Endometrial microvascular endothelial cells (primary cell): ENCODE measurements around the gene MLLT3. TPM values are rescaled to one million over a fixed set of nuclear protein-coding genes. Genes with fewer than 3 reads are reported as not detected.

Experiments
- in situ Hi-C: cut with HindIII; loops from 2 replicates; pipeline ENCODE4 v1.10.0; 2017; ENCODE audit warnings: low sequenced_read_pairs, low pct_unique_long_range_greater_than_20kb; ENCODE audit errors: inconsistent ontology term
- total RNA-seq: library from RNA; depleted of rRNA; stranded (reverse); fragments of >200 nt; gene quantifications from one replicate; pipeline ENCODE4 v1.2.3, GENCODE V29; 2015; ENCODE audit errors: inconsistent ontology term

The MLLT3 gene
- total RNA-seq, 1 donor from 2014 or later = 4.6 TPM

DNA sequence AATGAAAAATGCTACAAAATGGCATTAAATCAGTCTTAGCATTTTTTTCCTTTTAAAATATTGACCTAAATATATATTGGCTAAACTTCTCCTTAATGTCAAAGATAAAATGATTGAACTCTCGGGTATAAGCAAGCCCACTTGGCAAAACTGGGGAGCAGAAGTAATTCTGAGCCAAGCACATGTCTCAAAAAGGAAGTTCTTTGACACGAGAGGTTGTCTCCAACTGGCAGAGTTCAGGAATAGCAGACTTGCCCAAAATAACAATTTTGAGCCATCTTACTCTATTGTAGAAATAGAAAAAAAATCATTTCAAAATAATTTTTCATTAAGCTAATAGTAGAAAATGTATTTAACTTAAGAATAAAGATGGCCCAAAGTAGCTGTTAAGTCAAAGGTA is 10.4 kb upstream of the MLLT3 start:
- in situ Hi-C loops = no loop called here

DNA sequence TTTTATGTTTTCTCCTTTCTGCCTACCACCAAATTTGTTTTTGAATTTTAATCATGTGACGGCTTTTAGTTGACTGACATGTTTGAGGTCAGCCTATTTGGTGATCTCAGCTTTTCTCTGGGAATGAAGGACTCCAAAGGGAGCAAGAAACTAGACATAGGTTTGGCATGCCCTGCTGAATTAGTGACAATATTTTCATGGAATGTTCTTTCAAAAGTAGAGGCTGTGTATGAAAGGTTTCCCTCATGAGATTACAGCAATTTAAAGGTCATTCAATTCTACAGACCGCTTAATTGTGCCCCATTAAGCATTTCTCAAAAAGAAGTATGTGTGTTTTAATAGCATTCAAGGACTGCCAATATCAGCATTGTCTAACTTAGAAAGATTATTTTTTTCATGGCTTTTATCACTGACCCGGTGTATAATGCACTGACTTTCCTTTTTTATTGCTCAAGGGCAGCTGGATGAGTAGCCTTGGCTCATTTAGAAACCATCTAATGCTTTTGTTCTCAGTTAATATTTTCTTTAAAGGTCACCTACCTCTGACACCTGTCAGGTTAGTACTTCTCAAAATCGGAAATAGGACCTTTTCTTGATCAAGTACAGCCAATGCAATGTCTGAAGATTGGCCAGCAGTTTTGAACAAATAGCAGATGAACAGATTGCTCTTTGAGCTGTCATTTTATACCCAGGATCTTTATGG is 8.1 kb upstream of the MLLT3 start:
- in situ Hi-C loops = no loop called here

- in situ Hi-C loops = no loop called here
These were observed 2.7 kb upstream of the MLLT3 start for GRCh38 chr9:20625003-20625349.

DNA sequence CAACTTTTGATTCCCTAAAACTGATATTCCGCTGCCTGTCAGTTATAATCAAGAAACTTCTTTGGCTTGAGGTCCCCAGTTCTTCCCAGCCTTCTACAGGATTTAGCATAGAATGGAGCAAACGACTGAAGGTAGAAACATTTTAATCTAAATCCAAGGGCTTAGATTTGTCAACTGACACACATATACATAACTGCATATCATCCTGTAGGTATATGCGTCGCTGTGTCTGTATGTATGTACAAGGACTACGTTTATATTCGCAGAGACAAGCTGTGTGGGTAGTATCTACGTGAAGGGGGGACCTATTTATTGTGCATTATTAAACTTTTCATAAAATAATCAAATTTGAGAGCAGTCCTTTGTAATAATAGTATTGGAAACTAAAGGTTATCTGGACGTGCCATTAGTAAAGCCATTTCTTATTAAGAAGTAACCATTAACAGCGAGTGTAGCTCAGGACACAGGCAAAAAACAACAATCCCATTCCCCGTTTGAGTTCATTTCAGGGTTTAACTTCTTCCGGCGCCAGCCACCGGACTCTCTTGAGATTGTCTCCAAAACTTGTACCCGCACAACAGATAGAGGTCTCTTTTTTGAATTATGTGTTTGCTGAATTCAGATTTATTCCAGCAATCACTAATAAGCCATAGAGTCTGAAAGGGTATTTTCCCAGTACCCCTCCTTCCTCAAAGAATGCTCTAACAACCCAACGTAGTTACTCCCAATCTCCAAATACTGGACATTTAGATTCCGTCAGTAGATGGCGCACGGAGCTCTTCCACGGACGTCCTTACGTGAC is 2.1 kb upstream of the MLLT3 start:
- in situ Hi-C loops = loop anchor here (25.0 kb wide), 2 partner anchors 262 to 313 kb away; no protein-coding TSS in a partner anchor

DNA sequence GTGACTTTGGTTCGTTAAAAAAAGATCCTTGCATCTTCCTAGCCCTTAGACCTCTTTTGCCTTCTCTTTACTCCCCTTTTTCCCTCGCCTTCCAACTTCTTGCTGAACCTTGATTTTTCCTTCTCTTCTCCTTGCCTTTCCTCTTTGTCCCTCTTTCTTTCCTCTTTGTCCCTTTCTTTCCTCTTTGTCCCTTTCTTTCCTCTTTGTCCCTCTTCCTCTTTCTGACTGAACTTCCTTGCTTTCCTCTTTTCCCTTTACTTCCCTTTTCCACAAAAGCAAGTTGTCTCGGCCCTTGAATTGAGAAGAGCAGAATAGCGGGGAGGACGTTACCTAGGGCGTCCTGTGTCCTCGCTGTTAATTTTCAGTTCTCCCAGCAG is 1.4 kb upstream of the MLLT3 start:
- in situ Hi-C loops = loop anchor here (25.0 kb wide), 2 partner anchors 261 to 314 kb away; no protein-coding TSS in a partner anchor

DNA sequence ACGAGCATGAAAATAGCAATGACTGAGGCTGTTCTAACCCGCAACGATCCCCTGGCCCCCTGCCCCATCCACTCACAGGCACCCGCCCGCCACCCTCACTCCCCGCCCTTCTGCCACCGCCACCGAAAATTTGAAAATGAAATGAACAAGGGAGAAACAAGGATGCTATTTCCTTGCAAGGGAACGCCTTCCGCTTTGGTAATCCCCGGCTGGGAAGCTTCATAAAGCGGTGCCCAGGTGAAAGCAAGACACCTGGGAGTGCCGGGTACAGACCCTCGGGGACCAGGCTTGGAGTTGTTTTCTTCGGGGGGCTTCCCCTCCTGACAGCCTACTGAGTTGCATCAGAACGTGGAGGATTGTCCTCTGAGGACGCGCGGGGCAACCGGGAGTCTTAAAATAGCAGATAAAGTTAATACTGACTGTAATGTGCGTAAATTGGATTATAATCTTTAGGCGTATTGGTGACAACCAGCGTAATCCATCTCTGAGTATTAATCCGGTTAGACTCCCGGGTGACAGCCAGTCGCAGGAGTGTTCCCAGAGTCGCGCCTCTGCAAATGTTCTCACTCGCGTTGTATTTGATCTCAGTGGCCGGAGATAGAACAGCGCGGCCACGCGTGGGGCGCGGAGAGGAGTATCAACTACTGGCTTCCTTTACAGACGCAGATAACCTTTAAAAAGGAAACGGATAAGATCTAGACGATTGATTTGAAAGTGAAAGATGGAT is 885 bp upstream of the MLLT3 start:
- in situ Hi-C loops = loop anchor here (25.0 kb wide), 2 partner anchors 261 to 314 kb away; no protein-coding TSS in a partner anchor

DNA sequence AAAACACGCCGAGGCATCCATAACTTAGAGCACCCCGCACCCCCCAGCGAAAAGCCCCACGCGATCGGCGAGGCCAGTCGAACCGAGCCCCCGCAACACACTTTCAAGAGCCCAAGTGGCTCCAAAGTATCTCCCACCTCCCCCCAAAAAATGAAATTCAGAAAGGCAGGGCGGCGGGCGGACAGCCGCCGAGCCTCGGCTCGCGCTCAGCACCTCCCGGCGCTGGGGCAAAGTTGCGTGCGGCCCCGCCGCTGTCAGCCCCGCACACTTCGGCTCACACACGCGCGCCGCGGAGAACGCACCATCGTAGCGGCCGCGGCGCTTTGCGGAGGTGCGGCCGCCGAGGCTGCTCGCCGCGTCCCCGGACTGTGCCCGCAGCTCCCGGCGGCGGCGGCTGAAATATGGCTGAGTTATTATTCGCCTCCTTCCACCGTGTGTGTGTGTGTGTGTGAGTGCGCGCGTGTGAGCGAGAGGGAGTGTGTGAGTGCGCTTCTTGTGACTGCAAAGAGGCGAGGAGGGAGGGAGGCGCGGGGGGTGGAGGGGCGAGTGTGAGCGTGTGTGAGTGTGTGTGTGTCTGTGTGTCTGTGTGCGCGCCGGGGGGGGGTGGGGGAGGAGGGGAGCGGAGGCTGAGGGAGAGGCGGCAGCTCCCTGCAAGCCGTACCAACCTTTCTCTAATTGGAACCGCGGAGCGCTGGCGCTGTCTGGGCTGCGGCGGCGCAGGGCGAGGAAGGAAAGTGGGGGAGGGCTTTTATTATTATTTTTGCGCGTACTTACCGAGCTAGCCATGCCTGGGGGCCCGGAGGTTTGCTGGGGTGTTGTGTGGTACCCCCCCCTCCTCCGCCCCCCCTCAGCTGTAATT is 599 bp downstream of the MLLT3 start:
- in situ Hi-C loops = loop anchor here (25.0 kb wide), 2 partner anchors 259 to 316 kb away; no protein-coding TSS in a partner anchor

GRCh38 chr9:20620650-20621470 is 1.4 kb downstream of the MLLT3 start:
- in situ Hi-C loops = loop anchor here (25.0 kb wide), 2 partner anchors 259 to 316 kb away; no protein-coding TSS in a partner anchor

GRCh38 chr9:20619487-20620200 is 2.7 kb downstream of the MLLT3 start:
- in situ Hi-C loops = loop anchor here (25.0 kb wide), 2 partner anchors 257 to 318 kb away; no protein-coding TSS in a partner anchor

- in situ Hi-C loops = loop anchor here (25.0 kb wide), 2 partner anchors 256 to 319 kb away; no protein-coding TSS in a partner anchor
These were observed 3.9 kb downstream of the MLLT3 start for GRCh38 chr9:20618361-20618802.

DNA sequence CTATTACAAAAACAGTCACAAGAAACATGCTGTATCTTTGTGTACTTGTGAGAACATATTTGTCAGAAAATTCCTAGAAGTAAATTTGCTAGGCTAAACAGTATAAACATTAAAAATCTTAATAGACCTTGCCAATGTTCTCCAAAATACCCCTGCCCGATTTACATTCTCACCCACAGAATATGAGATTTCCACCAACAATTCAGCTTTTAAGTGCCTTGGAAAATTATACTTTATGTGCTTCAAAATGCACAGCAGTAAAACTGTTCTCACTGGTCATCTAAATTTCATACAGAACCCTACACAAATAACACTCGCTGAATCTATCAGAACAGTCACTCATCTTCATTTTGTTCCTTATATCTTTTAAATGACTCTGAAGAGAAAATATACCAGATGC is 5.5 kb downstream of the MLLT3 start:
- in situ Hi-C loops = loop anchor here (25.0 kb wide), 2 partner anchors 255 to 320 kb away; no protein-coding TSS in a partner anchor

- in situ Hi-C loops = loop anchor here (25.0 kb wide), 2 partner anchors 252 to 323 kb away; no protein-coding TSS in a partner anchor
These were observed 7.6 kb downstream of the MLLT3 start for GRCh38 chr9:20614602-20615216.

DNA sequence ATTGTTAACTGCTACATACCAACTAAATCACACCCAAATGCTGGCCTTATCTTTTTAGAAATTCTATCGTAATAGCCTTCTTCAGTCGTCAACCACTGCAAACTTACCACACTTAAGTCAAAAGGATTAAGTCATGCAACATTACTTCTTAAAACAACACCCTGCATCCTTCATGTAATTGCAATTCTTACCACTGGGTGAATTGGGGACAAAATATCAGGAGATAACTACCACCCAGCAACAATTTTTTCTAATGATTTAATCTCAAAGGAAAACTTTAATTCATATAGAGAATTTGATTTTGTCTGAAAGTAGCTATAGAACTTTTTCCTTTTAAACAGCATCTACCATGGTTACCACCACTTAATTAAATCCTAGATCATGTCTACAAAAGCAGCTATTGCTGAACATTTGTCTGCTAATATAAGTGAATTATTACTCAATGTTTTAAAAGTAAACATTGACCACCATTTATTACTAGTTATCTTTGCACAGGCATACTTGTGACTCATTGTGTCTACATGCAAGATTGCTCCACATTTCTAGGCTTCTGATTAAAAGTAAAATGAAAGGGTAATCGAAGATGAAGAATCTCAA is 10.5 kb downstream of the MLLT3 start:
- in situ Hi-C loops = loop anchor here (25.0 kb wide), 2 partner anchors 249 to 326 kb away; no protein-coding TSS in a partner anchor

DNA sequence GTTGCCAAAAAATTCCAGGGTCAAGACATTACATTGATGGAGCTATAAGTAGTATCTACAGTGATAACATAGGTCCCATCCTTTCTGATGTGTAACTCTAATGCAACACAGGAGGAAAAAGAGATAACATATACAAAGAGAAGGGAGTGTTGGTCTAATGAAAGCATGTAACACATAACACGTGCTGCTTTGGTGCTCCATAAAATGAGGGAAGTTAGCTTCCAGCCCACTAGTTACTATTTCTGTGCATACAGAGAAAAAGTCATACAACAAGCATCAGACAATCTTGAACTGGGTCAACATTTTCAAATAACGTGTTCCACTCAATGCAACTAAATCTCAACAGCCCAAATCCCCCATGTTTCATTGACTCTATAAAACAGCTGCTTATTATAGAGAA is 11.7 kb downstream of the MLLT3 start:
- in situ Hi-C loops = loop anchor here (25.0 kb wide), 2 partner anchors 248 to 327 kb away; no protein-coding TSS in a partner anchor

DNA sequence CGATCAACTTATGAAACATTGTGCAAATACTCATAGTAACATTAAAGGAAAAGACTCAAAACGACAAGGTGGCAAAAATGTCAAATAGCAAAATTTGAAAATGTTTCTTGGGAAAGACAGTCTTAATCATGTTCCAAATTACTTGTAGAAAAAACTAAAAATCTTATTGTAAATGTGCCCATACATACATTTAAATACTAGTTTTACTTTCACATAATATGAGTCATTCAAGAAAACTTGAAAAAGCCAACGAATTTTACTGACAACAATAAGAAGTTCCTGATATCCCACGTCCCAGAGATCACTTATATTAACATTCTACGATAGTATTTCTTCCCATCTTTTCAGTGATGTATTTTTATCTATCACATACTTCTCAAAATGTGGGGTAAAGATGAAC is 13.7 kb downstream of the MLLT3 start:
- in situ Hi-C loops = loop anchor here (25.0 kb wide), 2 partner anchors 246 to 329 kb away; no protein-coding TSS in a partner anchor

DNA sequence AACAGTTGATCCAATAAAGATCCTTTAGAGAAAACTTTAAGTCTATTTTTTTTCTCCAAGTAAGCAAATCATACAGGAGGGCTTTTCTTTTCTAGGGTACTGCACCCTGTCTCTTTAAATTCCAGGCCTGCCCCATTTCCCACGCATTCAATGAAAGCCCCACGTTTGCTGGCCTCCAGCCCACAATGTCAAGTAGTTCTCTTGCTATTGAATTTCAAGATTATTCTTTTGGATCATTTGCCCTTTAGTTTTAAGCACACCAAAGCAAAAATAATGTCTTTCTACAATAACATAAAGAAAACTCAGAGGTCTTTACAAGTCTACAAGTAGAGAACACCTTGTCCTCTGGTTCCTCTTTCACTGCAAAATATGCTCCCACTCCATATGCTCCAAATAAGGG is 15.6 kb downstream of the MLLT3 start:
- in situ Hi-C loops = loop anchor here (25.0 kb wide), 2 partner anchors 244 to 331 kb away; no protein-coding TSS in a partner anchor
